Thyroid gland (tissue), 4 donors: ENCODE measurements around the gene NUP85.

ENCODE experiments used
- POLR2A ChIP-seq, 2 donors: fragments of 450-650 bp; IDR thresholded peaks; one replicate each; pipeline ENCODE4 v1.6.1; 2017; ENCODE audit warnings: antibody characterized with exemption in 2 of 2, mild to moderate bottlenecking in 2 of 2, moderate library complexity in 1 of 2
- TF ChIP-seq, protein P1 (sequence below), 6 experiments: fragments of 200-600 bp in 3 of 6; fragments of 450-650 bp in 3 of 6; sonication (generic) in 3 of 6; IDR thresholded peaks; one replicate each; pipeline ENCODE4 v1.5.1; 2016 to 2019; ENCODE audit warnings: antibody characterized with exemption in 6 of 6, mild to moderate bottlenecking in 2 of 6, inconsistent platforms in 1 of 6, moderate library complexity in 1 of 6

GRCh38 chr17:75228305-75228704 is 22.8 kb downstream of the NUP85 start:
- TF ChIP-seq, protein P1, sequence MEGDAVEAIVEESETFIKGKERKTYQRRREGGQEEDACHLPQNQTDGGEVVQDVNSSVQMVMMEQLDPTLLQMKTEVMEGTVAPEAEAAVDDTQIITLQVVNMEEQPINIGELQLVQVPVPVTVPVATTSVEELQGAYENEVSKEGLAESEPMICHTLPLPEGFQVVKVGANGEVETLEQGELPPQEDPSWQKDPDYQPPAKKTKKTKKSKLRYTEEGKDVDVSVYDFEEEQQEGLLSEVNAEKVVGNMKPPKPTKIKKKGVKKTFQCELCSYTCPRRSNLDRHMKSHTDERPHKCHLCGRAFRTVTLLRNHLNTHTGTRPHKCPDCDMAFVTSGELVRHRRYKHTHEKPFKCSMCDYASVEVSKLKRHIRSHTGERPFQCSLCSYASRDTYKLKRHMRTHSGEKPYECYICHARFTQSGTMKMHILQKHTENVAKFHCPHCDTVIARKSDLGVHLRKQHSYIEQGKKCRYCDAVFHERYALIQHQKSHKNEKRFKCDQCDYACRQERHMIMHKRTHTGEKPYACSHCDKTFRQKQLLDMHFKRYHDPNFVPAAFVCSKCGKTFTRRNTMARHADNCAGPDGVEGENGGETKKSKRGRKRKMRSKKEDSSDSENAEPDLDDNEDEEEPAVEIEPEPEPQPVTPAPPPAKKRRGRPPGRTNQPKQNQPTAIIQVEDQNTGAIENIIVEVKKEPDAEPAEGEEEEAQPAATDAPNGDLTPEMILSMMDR (IDR thresholded peaks at IDR 0.05) = no peak
- TF ChIP-seq POLR2A (IDR thresholded peaks at IDR 0.05) = no peak
